HG03045 (cell line): ENCODE data around the gene MOB1A.
"Not testable (repeated sequence)": the region's sequence is repeated elsewhere in the genome, so short reads cannot be mapped to it uniquely, and the experiment has no call there.

Experiments used
- ATAC-seq: cut with Tn5 transposase; IDR thresholded peaks from one replicate; pipeline ENCODE4 v1.9.1; 2021; ENCODE audit warnings: mild to moderate bottlenecking, moderate library complexity; ENCODE audit not compliant: unreplicated experiment

MOB1A gene

GRCh38 chr2:74199275-74199701 is 20.6 kb upstream of the MOB1A start:
- ATAC-seq: no peak

- ATAC-seq: peak; percentile 93
Observed at GRCh38 chr2:74198461-74199274, 20.0 kb upstream of the MOB1A start, which contains the start of gene MTHFD2. TSS of gene MTHFD2 (plus strand) at chr2:74198615. CDS start at chr2:74198642, 27 bp downstream.

- ATAC-seq: no peak
Observed at GRCh38 chr2:74198023-74198460, 19.4 kb upstream of the MOB1A start.

- no peak for ATAC-seq
Observed at GRCh38 chr2:74197049-74197448, 18.4 kb upstream of the MOB1A start.

- no peak for ATAC-seq
Observed at GRCh38 chr2:74194799-74195198, 16.1 kb upstream of the MOB1A start.

- ATAC-seq: no peak
Observed at GRCh38 chr2:74191596-74192380, 13.1 kb upstream of the MOB1A start.

- ATAC-seq: no peak
Observed at GRCh38 chr2:74188696-74189095, 10.0 kb upstream of the MOB1A start.

GRCh38 chr2:74188018-74188601 is 9.4 kb upstream of the MOB1A start:
- ATAC-seq: no peak

GRCh38 chr2:74186706-74187105 is 8.0 kb upstream of the MOB1A start:
- not testable (repeated sequence) for ATAC-seq

- peak; percentile 51 for ATAC-seq
Observed at GRCh38 chr2:74186038-74186437, 7.4 kb upstream of the MOB1A start.

- ATAC-seq: no peak
Observed at GRCh38 chr2:74183878-74184277, 5.2 kb upstream of the MOB1A start.

- no peak for ATAC-seq
Observed at GRCh38 chr2:74181739-74182138, 3.1 kb upstream of the MOB1A start.

GRCh38 chr2:74179063-74179865 is 585 bp upstream of the MOB1A start:
- peak; percentile 0 for ATAC-seq

- ATAC-seq: no peak
Observed at GRCh38 chr2:74177696-74178095, 983 bp downstream of the MOB1A start.

GRCh38 chr2:74174909-74175308 is 3.8 kb downstream of the MOB1A start:
- ATAC-seq: no peak

- no peak for ATAC-seq
Observed at GRCh38 chr2:74168739-74169138, 9.9 kb downstream of the MOB1A start.

GRCh38 chr2:74164761-74165160 is 13.9 kb downstream of the MOB1A start:
- no peak for ATAC-seq

- ATAC-seq: no peak
Observed at GRCh38 chr2:74162951-74163350, 15.7 kb downstream of the MOB1A start.

- ATAC-seq: no peak
Observed at GRCh38 chr2:74155830-74156229, 22.8 kb downstream of the MOB1A start.

GRCh38 chr2:74152954-74153353 is 25.7 kb downstream of the MOB1A start:
- no peak for ATAC-seq
